T-helper 1 cell treated with Interleukin-12 subunit alpha and Interleukin-12 subunit beta and Interleukin-4 antibody, amounts not matched to agents 30 ng/mL and 1 ng/mL, for 36 hours (primary cell): ENCODE data around the gene DEAF1. TPM values are rescaled to one million over a fixed set of nuclear protein-coding genes. Genes with fewer than 3 reads are reported as not detected.

Experiments
- intact Hi-C: fragments of 100-400 bp; cut with micrococcal nuclease; formaldehyde crosslinking; loops from one replicate; pipeline ENCODE4 v1.15.1; 2024
- total RNA-seq: library from RNA; stranded (reverse); gene quantifications from 2 replicates; pipeline ENCODE4 v1.2.3, GENCODE V29; 2022

Gene DEAF1
- total RNA-seq, 1 donor from 2014 or later = 46.7 TPM

DNA sequence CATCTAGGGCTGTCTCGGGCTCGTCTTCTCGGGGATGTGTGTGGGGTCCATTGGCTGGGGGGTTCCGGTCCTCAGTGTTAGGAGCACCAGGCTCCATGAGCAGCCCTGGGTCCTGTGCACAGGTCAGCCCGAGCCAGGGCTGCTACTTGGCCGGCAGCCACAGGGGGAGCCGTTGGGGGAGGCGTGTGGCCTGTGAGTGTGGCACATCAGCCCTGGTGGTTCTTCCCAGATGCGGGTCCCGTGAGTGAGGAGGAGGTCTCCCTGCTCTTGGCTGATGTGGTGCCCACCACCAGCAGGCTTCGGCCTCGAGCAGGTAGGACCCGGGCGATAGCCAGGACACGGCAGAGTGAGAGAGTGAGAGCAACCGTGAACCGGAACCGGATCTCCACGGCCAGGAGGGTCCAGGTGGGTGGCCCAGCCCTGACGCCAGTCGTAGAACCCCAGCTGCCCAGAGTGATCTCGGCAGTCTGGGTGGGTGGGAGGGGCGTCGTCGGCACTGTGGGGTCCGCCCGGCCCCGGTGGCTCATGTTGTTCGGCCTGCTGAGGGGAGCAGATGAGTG is 97.8 kb downstream of the DEAF1 start:
- intact Hi-C loops = no loop called here

DNA sequence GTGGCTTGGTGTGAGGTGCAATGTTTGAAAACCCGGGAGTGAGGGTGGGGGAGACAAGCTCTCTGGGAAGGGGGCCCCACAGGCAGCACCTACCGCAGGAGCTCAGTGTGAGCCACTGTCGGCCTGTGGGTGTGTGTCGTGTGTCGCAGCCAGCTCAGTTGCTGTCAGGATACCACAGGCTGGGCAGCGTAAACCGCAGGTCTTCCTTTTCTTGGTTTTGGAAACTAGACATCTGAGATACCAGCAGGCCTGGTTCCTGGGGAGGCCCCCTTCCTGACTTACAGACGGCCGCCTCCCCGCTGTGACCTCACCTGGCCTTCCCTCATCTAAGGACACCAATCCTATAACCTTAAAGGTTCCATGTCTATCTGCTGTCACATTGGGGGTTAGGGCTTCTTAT is 98.6 kb downstream of the DEAF1 start:
- intact Hi-C loops = no loop called here

DNA sequence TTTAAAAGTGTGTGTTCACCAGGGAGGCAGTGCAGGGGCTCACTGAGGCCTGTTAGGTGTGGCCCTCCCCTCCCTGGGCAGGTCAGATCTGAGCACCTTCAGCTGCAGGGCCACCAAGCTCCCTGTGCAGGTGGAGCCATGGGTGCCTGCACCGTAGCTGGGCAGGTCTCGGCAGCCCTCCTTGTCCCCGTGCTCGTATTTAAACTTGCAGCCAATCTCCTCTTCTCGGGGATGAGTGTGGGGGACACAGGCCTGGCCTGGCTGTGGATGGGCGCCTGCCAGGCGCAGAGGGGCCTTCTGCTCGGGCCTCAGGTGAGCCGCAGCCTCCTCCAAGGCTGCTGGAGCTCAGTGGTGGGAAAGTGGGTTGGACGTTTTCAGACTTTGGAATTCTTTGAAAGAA is 99.6 kb downstream of the DEAF1 start:
- intact Hi-C loops = no loop called here

Other genes starting within 250 kb of the DEAF1 start
- 24.9 and 30.8 TPM in 2 replicates for gene PTDSS2, start 244.9 kb downstream of the DEAF1 start, total RNA-seq
- 89.8 and 97.3 TPM in 2 replicates for gene RNH1, start 188.0 kb downstream of the DEAF1 start, total RNA-seq
- gene HRAS, start 159.6 kb downstream of the DEAF1 start, total RNA-seq = 57.0 and 59.3 TPM in 2 replicates
- 1.4 and 1.6 TPM in 2 replicates for gene LRRC56, start 157.7 kb downstream of the DEAF1 start, total RNA-seq
- gene LMNTD2, start 134.5 kb downstream of the DEAF1 start, total RNA-seq = 1.1 and 1.7 TPM in 2 replicates
- gene RASSF7, start 134.3 kb downstream of the DEAF1 start, total RNA-seq = 22.4 and 23.8 TPM in 2 replicates
- gene PHRF1, start 118.8 kb downstream of the DEAF1 start, total RNA-seq = 51.2 and 51.9 TPM in 2 replicates
- 130 and 133 TPM in 2 replicates for gene IRF7, start 79.3 kb downstream of the DEAF1 start, total RNA-seq
- not detected in 2 replicates for gene CDHR5, start 70.3 kb downstream of the DEAF1 start, total RNA-seq
- not detected in 2 replicates for gene SCT, start 68.0 kb downstream of the DEAF1 start, total RNA-seq
- gene DRD4, start 58.0 kb downstream of the DEAF1 start, total RNA-seq = 0.34 and 0.44 TPM in 2 replicates
- 27.1 and 27.8 TPM in 2 replicates for gene TMEM80, start 594 bp upstream of the DEAF1 start, total RNA-seq
- 11.9 and 12.9 TPM in 2 replicates for gene EPS8L2, start 11.0 kb upstream of the DEAF1 start, total RNA-seq
- gene TALDO1, start 52.2 kb upstream of the DEAF1 start, total RNA-seq = 259 and 274 TPM in 2 replicates
- 51.3 and 59.0 TPM in 2 replicates for gene GATD1, start 82.3 kb upstream of the DEAF1 start, total RNA-seq
- 4.0 and 4.1 TPM in 2 replicates for gene CEND1, start 94.9 kb upstream of the DEAF1 start, total RNA-seq
- 60.2 and 65.2 TPM in 2 replicates for gene SLC25A22, start 103.1 kb upstream of the DEAF1 start, total RNA-seq
- gene PIDD1, start 110.0 kb upstream of the DEAF1 start, total RNA-seq = 29.1 TPM in 2 replicates
- 1,883 and 1,900 TPM in 2 replicates for gene RPLP2, start 114.7 kb upstream of the DEAF1 start, total RNA-seq
- 57.2 and 58.7 TPM in 2 replicates for gene PNPLA2, start 123.7 kb upstream of the DEAF1 start, total RNA-seq
- gene CRACR2B, start 132.7 kb upstream of the DEAF1 start, total RNA-seq = 1.3 and 1.9 TPM in 2 replicates
- 24.6 and 24.7 TPM in 2 replicates for gene CD151, start 137.7 kb upstream of the DEAF1 start, total RNA-seq
- 99.9 and 111 TPM in 2 replicates for gene POLR2L, start 147.3 kb upstream of the DEAF1 start, total RNA-seq
- 10.8 and 11.2 TPM in 2 replicates for gene TSPAN4, start 147.6 kb upstream of the DEAF1 start, total RNA-seq
- gene CHID1, start 215.6 kb upstream of the DEAF1 start, total RNA-seq = 53.4 and 54.7 TPM in 2 replicates
- 67.6 and 69.7 TPM in 2 replicates for gene AP2A2, start 230.6 kb upstream of the DEAF1 start, total RNA-seq